H9 (cell line): Measurements from ENCODE around the gene BTBD8. TPM values are rescaled to one million over a fixed set of nuclear protein-coding genes. Genes with fewer than 3 reads are reported as not detected.

ENCODE experiments used
- DNase-seq: peaks from one replicate; pipeline ENCODE4 v3.0.0-alpha.2; 2017
- H2AFZ ChIP-seq: one replicate; pipeline ENCODE4 v1.6.1; 2013; ENCODE audit warnings: mild to moderate bottlenecking, low read length, control low read depth, moderate library complexity
- H2AK5ac ChIP-seq: 2 replicates; pipeline ENCODE4 v1.6.1; 2013; ENCODE audit warnings: low read length, control low read depth, mixed read lengths; ENCODE audit not compliant: insufficient read length
- H2BK120ac ChIP-seq: one replicate; pipeline ENCODE4 v1.6.1; 2013; ENCODE audit warnings: low read depth, mild to moderate bottlenecking, low read length, control low read depth, inconsistent platforms; ENCODE audit not compliant: poor library complexity, severe bottlenecking
- H2BK12ac ChIP-seq: 2 replicates; pipeline ENCODE4 v1.6.1; 2013; ENCODE audit warnings: low read length, control low read depth, mixed read lengths, low read depth; ENCODE audit not compliant: insufficient read length
- H2BK15ac ChIP-seq: 2 replicates; pipeline ENCODE4 v1.6.1; 2013; ENCODE audit warnings: low read depth, low read length, control low read depth
- H2BK20ac ChIP-seq: one replicate; pipeline ENCODE4 v1.6.1; 2013; ENCODE audit warnings: low read depth, mild to moderate bottlenecking, low read length, control low read depth, inconsistent platforms; ENCODE audit not compliant: poor library complexity, severe bottlenecking
- H2BK5ac ChIP-seq: 2 replicates; pipeline ENCODE4 v1.6.1; 2013; ENCODE audit warnings: low read length, control low read depth, mixed read lengths; ENCODE audit not compliant: insufficient read length
- H3K14ac ChIP-seq: 2 replicates; pipeline ENCODE4 v1.6.1; 2013; ENCODE audit warnings: low read length, control low read depth; ENCODE audit not compliant: insufficient read depth
- H3K18ac ChIP-seq: 2 replicates; pipeline ENCODE4 v1.6.1; 2013; ENCODE audit warnings: low read depth, mild to moderate bottlenecking, mixed read lengths, low read length, control low read depth; ENCODE audit not compliant: insufficient read length
- H3K23ac ChIP-seq: 2 replicates; pipeline ENCODE4 v1.6.1; 2013; ENCODE audit warnings: low read length, control low read depth, mixed read lengths, low read depth; ENCODE audit not compliant: insufficient read length
- H3K23me2 ChIP-seq: 2 replicates; pipeline ENCODE4 v1.6.1; 2013; ENCODE audit warnings: low read depth, mild to moderate bottlenecking, mixed read lengths, low read length, control low read depth; ENCODE audit not compliant: insufficient read length, poor library complexity, severe bottlenecking
- H3K27ac ChIP-seq: 2 replicates; pipeline ENCODE4 v1.5.1; 2013; ENCODE audit warnings: low read length, control low read depth, mixed read lengths, low read depth; ENCODE audit not compliant: insufficient read length
- H3K27me3 ChIP-seq: 2 replicates; pipeline ENCODE4 v1.6.1; 2013; ENCODE audit warnings: low read length, control low read depth, inconsistent platforms; ENCODE audit not compliant: insufficient read depth
- H3K4ac ChIP-seq: 2 replicates; pipeline ENCODE4 v1.6.1; 2013; ENCODE audit warnings: low read depth, mild to moderate bottlenecking, control low read depth, inconsistent platforms, low read length, moderate library complexity
- H3K4me1 ChIP-seq: 2 replicates; pipeline ENCODE4 v1.6.1; 2013; ENCODE audit warnings: low read length, control low read depth, inconsistent platforms; ENCODE audit not compliant: insufficient read depth
- H3K4me2 ChIP-seq: 2 replicates; pipeline ENCODE4 v1.6.1; 2013; ENCODE audit warnings: low read length, control low read depth, mixed read lengths; ENCODE audit not compliant: insufficient read length, insufficient read depth
- H3K56ac ChIP-seq: 2 replicates; pipeline ENCODE4 v1.6.1; 2013; ENCODE audit warnings: low read depth, mild to moderate bottlenecking, mixed read lengths, low read length, control low read depth; ENCODE audit not compliant: insufficient read length
- H3K79me1 ChIP-seq: 2 replicates; pipeline ENCODE4 v1.6.1; 2013; ENCODE audit warnings: low read depth, mild to moderate bottlenecking, moderate library complexity, low read length, control low read depth, inconsistent platforms; ENCODE audit not compliant: insufficient read depth, poor library complexity, severe bottlenecking
- H3K79me2 ChIP-seq: 2 replicates; pipeline ENCODE4 v1.6.1; 2013; ENCODE audit warnings: low read length, control low read depth, inconsistent platforms; ENCODE audit not compliant: insufficient read depth
- H3K9ac ChIP-seq: 2 replicates; pipeline ENCODE4 v1.6.1; 2013; ENCODE audit warnings: low read length, control low read depth, mixed read lengths; ENCODE audit not compliant: insufficient read length; ENCODE audit errors: extremely low read depth
- H3K9me3 ChIP-seq: one replicate; pipeline ENCODE4 v1.6.1; 2013; ENCODE audit warnings: low read depth, low read length, inconsistent platforms; ENCODE audit not compliant: control insufficient read depth
- H3T11ph ChIP-seq: one replicate; pipeline ENCODE4 v1.6.1; 2013; ENCODE audit warnings: mild to moderate bottlenecking, low read length, control low read depth, inconsistent platforms
- H4K20me1 ChIP-seq: one replicate; pipeline ENCODE4 v1.6.1; 2013; ENCODE audit not compliant: control insufficient read depth, insufficient read length, insufficient read depth
- H4K5ac ChIP-seq: 2 replicates; pipeline ENCODE4 v1.6.1; 2013; ENCODE audit warnings: low read depth, mild to moderate bottlenecking, mixed read lengths, low read length, control low read depth; ENCODE audit not compliant: insufficient read length
- H4K8ac ChIP-seq: replicated peaks from 2 replicates; pipeline ENCODE4 v1.6.1; 2013; ENCODE audit warnings: low read length, control low read depth, mixed read lengths, low read depth; ENCODE audit not compliant: insufficient read length
- H4K91ac ChIP-seq: 2 replicates; pipeline ENCODE4 v1.6.1; 2013; ENCODE audit warnings: low read depth, mild to moderate bottlenecking, moderate library complexity, mixed read lengths, low read length, control low read depth; ENCODE audit not compliant: insufficient read length
- H3K27ac Mint-ChIP-seq, 3 experiments: 2 replicates in 2 of 3; 3 replicates in 1 of 3; pipeline ENCODE4 v1.8.0; 2020 to 2021; ENCODE audit warnings: mixed read lengths in 3 of 3, mild to moderate bottlenecking in 1 of 3, moderate library complexity in 1 of 3
- H3K27me3 Mint-ChIP-seq: 2 replicates; pipeline ENCODE4 v1.8.0; 2021; ENCODE audit warnings: low read depth, mild to moderate bottlenecking, moderate library complexity, mixed read lengths
- H3K36me3 Mint-ChIP-seq, 3 experiments: 2 replicates in 2 of 3; 3 replicates in 1 of 3; pipeline ENCODE4 v1.8.0; 2020 to 2021; ENCODE audit warnings: low read depth in 3 of 3, mixed read lengths in 3 of 3; ENCODE audit not compliant: insufficient read depth in 1 of 3
- H3K4me1 Mint-ChIP-seq, 2 experiments: 2 replicates each; pipeline ENCODE4 v1.8.0; 2020; ENCODE audit warnings: mixed read lengths in 2 of 2
- H3K4me3 Mint-ChIP-seq, 2 experiments: 2 replicates in 1 of 2; 3 replicates in 1 of 2; pipeline ENCODE4 v1.8.0; 2020 to 2021; ENCODE audit warnings: mild to moderate bottlenecking in 2 of 2, mixed read lengths in 2 of 2, moderate library complexity in 1 of 2
- H3K9me3 Mint-ChIP-seq, 2 experiments: 2 replicates in 1 of 2; 3 replicates in 1 of 2; pipeline ENCODE4 v1.8.0; 2020; ENCODE audit warnings: mild to moderate bottlenecking in 2 of 2, mixed read lengths in 2 of 2, moderate library complexity in 1 of 2
- CTCF ChIP-seq: fragments of 200-600 bp; sonication (generic); conservative IDR thresholded peaks from 3 replicates; pipeline ENCODE4 v1.8.0; 2021; ENCODE audit warnings: antibody characterized with exemption, mild to moderate bottlenecking
- WGBS: extraction: QIAGEN DNeasy Blood & Tissue Kit; methylation state at CpG from one replicate; pipeline ENCODE4 v1.1.7; 2013; ENCODE audit warnings: missing lambda C conversion rate, low lambda C conversion rate, mixed read lengths; ENCODE audit not compliant: insufficient read length; ENCODE audit errors: extremely low coverage; 5-methylcytosine and 5-hydroxymethylcytosine counted together
- total RNA-seq: library from RNA; stranded (reverse); gene quantifications from 2 replicates; pipeline ENCODE4 v1.2.1, GENCODE V29; 2021

Gene BTBD8
- total RNA-seq, 1 experiment from 2014 or later = 1.4 TPM

GRCh38 chr1:92194511-92194910 is 114.4 kb downstream of the BTBD8 start:
- no peak for TF ChIP-seq CTCF
- no peak overlapping the region for H2BK20ac ChIP-seq
- H3K27me3 Mint-ChIP-seq = no peaks in the 10 kb centered on the region
- H4K5ac ChIP-seq = no peak overlapping the region
- no peak overlapping the region for H3K18ac ChIP-seq
- H3K23ac ChIP-seq = no peak overlapping the region
- H4K91ac ChIP-seq = no peak overlapping the region
- H2BK5ac ChIP-seq = no peak overlapping the region
- H3K14ac ChIP-seq = no peak overlapping the region
- H3K23me2 ChIP-seq = no peaks in the 10 kb centered on the region
- H3K4me2 ChIP-seq = no peak overlapping the region
- H3K79me2 ChIP-seq = no peaks in the 10 kb centered on the region
- H3K4me3 Mint-ChIP-seq = no peak overlapping the region
- H4K8ac ChIP-seq = no peak overlapping the region
- no peak overlapping the region for H2BK120ac ChIP-seq
- H3K27ac ChIP-seq = no peak overlapping the region
- H3K4me1 ChIP-seq = peaks cover 3% of the 10 kb centered on the region
- H3K9me3 ChIP-seq = no peaks in the 10 kb centered on the region
- no peak overlapping the region for H3K27ac Mint-ChIP-seq
- no peaks in the 10 kb centered on the region for H3K36me3 Mint-ChIP-seq
- H3K4me1 Mint-ChIP-seq = peaks cover 7 to 9% of the 10 kb centered on the region in 2 experiments
- H3K27me3 ChIP-seq = no peaks in the 10 kb centered on the region
- no peaks in the 10 kb centered on the region for H4K20me1 ChIP-seq
- no CpG with 5 or more reads among the region's 1 CpG for WGBS
- H3K79me1 ChIP-seq = no peaks in the 10 kb centered on the region
- no peaks in the 10 kb centered on the region for H3K9me3 Mint-ChIP-seq
- no peak overlapping the region for H3K4ac ChIP-seq
- H3K56ac ChIP-seq = no peak overlapping the region
- H2AK5ac ChIP-seq = no peak overlapping the region
- H3T11ph ChIP-seq = no peak overlapping the region
- H3K9ac ChIP-seq = no peak overlapping the region
- no peak for DNase-seq
- no peak overlapping the region for H2AFZ ChIP-seq
- H2BK12ac ChIP-seq = no peak overlapping the region
- no peak overlapping the region for H2BK15ac ChIP-seq
